Measurements from ENCODE around the gene DRC3. TPM values are rescaled to one million over a fixed set of nuclear protein-coding genes. Genes with fewer than 3 reads are reported as not detected.

The DRC3 gene
- total RNA-seq, 4 donors from 2014 or later, result 1.1 to 3.5 (median 1.7) TPM

DNA sequence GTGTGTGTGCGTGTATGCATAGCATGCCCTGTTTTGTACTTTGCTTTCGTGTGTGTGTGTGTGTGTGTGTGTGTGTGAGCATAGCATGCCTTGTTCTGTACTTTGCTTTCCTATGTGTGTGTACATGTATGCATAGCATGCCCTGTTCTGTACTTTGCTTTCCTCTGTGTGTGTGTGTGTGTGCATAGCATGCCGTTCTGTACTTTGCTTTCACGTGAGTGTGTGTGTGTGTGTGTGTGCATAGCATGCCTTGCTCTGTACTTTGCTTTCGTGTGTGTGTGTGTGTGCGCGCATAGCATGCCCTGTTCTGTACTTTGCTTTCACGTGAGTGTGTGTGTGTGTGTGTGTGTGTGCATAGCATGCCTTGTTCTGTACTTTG, 27.4 kb downstream of the DRC3 start:
- H3K27ac ChIP-seq, result no peak overlapping the region
- no peaks in the 10 kb centered on the region for H3K27me3 ChIP-seq
- no peak for ATAC-seq
- WGBS, 2 donors (ENCODE audit: low coverage in 1 of 2), result 76 to 83% methylated on average over 6 to 8 of the region's 8 CpGs
- no peak overlapping the region for H3K4me3 ChIP-seq
- no peaks in the 10 kb centered on the region for H3K9me3 ChIP-seq
- H3K36me3 ChIP-seq, result no peaks in the 10 kb centered on the region
- TF ChIP-seq EP300 (IDR thresholded peaks at IDR 0.05) (no peak), POLR2A (IDR thresholded peaks at IDR 0.05) (no peak)
- TF ChIP-seq, protein P1, sequence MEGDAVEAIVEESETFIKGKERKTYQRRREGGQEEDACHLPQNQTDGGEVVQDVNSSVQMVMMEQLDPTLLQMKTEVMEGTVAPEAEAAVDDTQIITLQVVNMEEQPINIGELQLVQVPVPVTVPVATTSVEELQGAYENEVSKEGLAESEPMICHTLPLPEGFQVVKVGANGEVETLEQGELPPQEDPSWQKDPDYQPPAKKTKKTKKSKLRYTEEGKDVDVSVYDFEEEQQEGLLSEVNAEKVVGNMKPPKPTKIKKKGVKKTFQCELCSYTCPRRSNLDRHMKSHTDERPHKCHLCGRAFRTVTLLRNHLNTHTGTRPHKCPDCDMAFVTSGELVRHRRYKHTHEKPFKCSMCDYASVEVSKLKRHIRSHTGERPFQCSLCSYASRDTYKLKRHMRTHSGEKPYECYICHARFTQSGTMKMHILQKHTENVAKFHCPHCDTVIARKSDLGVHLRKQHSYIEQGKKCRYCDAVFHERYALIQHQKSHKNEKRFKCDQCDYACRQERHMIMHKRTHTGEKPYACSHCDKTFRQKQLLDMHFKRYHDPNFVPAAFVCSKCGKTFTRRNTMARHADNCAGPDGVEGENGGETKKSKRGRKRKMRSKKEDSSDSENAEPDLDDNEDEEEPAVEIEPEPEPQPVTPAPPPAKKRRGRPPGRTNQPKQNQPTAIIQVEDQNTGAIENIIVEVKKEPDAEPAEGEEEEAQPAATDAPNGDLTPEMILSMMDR (IDR thresholded peaks at IDR 0.05), result no peak
- H3K4me1 ChIP-seq, result no peaks in the 10 kb centered on the region

- Histone ChIP-seq H3K4me3 (no peak overlapping the region), H3K27me3 (no peaks in the 10 kb centered on the region), H3K36me3 (peaks cover 0 to 9% of the 10 kb centered on the region in 2 donors), H3K27ac (no peak overlapping the region), H3K9me3 (no peaks in the 10 kb centered on the region), H3K4me1 (no peaks in the 10 kb centered on the region)
- no peak for ATAC-seq
- 84 to 86% methylated on average over 2 of the region's 2 CpGs for WGBS, 2 donors (ENCODE audit: low coverage in 1 of 2)
- TF ChIP-seq POLR2AphosphoS5 (IDR thresholded peaks at IDR 0.05) (no peak), POLR2A (IDR thresholded peaks at IDR 0.05) (no peak), EP300 (IDR thresholded peaks at IDR 0.05) (no peak)
- TF ChIP-seq, protein P1 (IDR thresholded peaks at IDR 0.05), result no peak
Measured at GRCh38 chr17:18002171-18002570, 29.5 kb downstream of the DRC3 start.

DNA sequence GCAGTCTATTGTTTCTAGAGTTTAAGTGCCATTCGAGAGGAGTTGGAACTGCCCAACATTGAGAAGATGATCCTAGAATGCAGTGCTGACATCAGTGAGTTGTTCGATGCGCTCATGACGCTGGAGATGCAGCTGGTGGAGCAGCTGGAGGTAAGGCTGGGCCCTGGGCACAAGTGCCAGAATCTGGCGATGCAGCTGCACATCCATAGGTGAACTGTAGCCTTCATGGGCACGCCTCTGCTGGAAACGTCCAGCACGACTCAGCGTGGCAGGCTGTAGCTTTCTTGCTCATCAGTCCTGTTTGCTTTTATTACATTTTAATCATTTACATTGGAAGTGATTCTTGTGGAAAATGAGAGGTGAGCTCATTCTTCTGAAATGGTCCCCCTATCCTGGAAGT, 31.7 kb downstream of the DRC3 start:
- H3K27ac ChIP-seq, result no peak overlapping the region
- WGBS, 2 donors (ENCODE audit: low coverage in 1 of 2), result 80 to 83% methylated on average over 1 of the region's 9 CpGs
- no peaks in the 10 kb centered on the region for H3K9me3 ChIP-seq
- no peaks in the 10 kb centered on the region for H3K27me3 ChIP-seq
- H3K36me3 ChIP-seq, result peaks cover 0 to 31% of the 10 kb centered on the region in 2 donors
- no peak overlapping the region for H3K4me3 ChIP-seq
- ATAC-seq, result no peak
- TF ChIP-seq POLR2A (IDR thresholded peaks at IDR 0.05) (no peak), EP300 (IDR thresholded peaks at IDR 0.05) (no peak), POLR2AphosphoS5 (IDR thresholded peaks at IDR 0.05) (no peak)
- TF ChIP-seq, protein P1 (IDR thresholded peaks at IDR 0.05), result no peak
- no peaks in the 10 kb centered on the region for H3K4me1 ChIP-seq

DNA sequence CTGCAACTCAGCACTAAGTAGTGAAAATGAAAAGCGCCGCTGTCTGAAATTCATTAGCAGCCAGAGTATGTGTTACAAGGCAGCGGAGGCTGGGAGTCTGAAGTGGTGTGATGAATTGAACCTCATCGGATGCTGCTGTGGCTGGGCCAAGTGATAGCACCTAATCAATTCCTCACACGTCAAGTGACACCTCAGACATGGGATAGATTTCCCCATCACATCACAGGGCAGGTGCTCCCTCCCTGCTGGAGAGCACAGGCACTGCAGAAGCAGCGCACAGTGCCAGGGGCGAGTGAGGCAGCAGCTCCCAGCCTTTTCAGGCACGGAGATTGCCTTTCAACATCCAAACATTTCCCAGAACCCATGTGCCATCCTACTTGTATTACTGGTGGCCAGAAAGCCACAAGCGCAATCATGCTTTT, 32.2 kb downstream of the DRC3 start:
- H3K4me3 ChIP-seq, result no peak overlapping the region
- H3K36me3 ChIP-seq, result peaks cover 0 to 35% of the 10 kb centered on the region in 2 donors
- 70% methylated on average over 5 of the region's 9 CpGs; no CpG with 5 or more reads in 1 of the 2 donors for WGBS, 2 donors (ENCODE audit: low coverage in 1 of 2)
- no peaks in the 10 kb centered on the region for H3K27me3 ChIP-seq
- no peak for ATAC-seq
- H3K9me3 ChIP-seq, result no peaks in the 10 kb centered on the region
- H3K27ac ChIP-seq, result no peak overlapping the region
- no peaks in the 10 kb centered on the region for H3K4me1 ChIP-seq
- TF ChIP-seq POLR2AphosphoS5 (IDR thresholded peaks at IDR 0.05) (no peak), EP300 (IDR thresholded peaks at IDR 0.05) (no peak), POLR2A (IDR thresholded peaks at IDR 0.05) (no peak)
- TF ChIP-seq, protein P1 (IDR thresholded peaks at IDR 0.05), result no peak

GRCh38 chr17:18005496-18005895, 32.8 kb downstream of the DRC3 start:
- H3K27me3 ChIP-seq, result no peaks in the 10 kb centered on the region
- H3K9me3 ChIP-seq, result no peaks in the 10 kb centered on the region
- H3K27ac ChIP-seq, result no peak overlapping the region
- ATAC-seq, result no peak
- WGBS, 2 donors (ENCODE audit: low coverage in 1 of 2), result 90% methylated on average over 2 of the region's 3 CpGs; no CpG with 5 or more reads in 1 of the 2 donors
- no peaks in the 10 kb centered on the region for H3K4me1 ChIP-seq
- no peak overlapping the region for H3K4me3 ChIP-seq
- H3K36me3 ChIP-seq, result peaks cover 0 to 40% of the 10 kb centered on the region in 2 donors
- TF ChIP-seq POLR2A (IDR thresholded peaks at IDR 0.05), result no peak
- TF ChIP-seq POLR2AphosphoS5 (IDR thresholded peaks at IDR 0.05), result no peak
- no peak for TF ChIP-seq EP300 (IDR thresholded peaks at IDR 0.05)
- TF ChIP-seq, protein P1 (IDR thresholded peaks at IDR 0.05), result no peak

All from gastroesophageal sphincter (tissue), 4 donors.